Mammary epithelial cell (primary cell): ENCODE results near the gene PABPN1.

Source experiments
- EZH2 ChIP-seq: IDR thresholded peaks from 2 replicates; pipeline ENCODE4 v1.6.1; 2012; ENCODE audit warnings: low read length, inconsistent platforms, borderline replicate concordance
- TF ChIP-seq, protein P1 (sequence below), 2 donors: IDR thresholded peaks in 1 of 2; conservative IDR thresholded peaks in 1 of 2; 2 replicates each; pipeline ENCODE4 v1.5.1; 2011 to 2012; ENCODE audit warnings: inconsistent platforms in 2 of 2, low read length in 2 of 2, mild to moderate bottlenecking in 2 of 2, control low read depth in 1 of 2, low read depth in 1 of 2; ENCODE audit not compliant: insufficient read depth in 1 of 2; ENCODE audit errors: extremely low read depth in 1 of 2

GRCh38 chr14:23302290-23303225, 18.7 kb upstream of the PABPN1 start, which contains the start of gene PPP1R3E:
- TF ChIP-seq, protein P1, sequence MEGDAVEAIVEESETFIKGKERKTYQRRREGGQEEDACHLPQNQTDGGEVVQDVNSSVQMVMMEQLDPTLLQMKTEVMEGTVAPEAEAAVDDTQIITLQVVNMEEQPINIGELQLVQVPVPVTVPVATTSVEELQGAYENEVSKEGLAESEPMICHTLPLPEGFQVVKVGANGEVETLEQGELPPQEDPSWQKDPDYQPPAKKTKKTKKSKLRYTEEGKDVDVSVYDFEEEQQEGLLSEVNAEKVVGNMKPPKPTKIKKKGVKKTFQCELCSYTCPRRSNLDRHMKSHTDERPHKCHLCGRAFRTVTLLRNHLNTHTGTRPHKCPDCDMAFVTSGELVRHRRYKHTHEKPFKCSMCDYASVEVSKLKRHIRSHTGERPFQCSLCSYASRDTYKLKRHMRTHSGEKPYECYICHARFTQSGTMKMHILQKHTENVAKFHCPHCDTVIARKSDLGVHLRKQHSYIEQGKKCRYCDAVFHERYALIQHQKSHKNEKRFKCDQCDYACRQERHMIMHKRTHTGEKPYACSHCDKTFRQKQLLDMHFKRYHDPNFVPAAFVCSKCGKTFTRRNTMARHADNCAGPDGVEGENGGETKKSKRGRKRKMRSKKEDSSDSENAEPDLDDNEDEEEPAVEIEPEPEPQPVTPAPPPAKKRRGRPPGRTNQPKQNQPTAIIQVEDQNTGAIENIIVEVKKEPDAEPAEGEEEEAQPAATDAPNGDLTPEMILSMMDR (conservative IDR thresholded peaks at IDR 0.05 in 1 of 2, IDR thresholded peaks at IDR 0.05 in 1 of 2; ENCODE audit: extremely low read depth in 1 of 2, insufficient read depth in 1 of 2, low read depth in 1 of 2, low read length in 2 of 2), result no peak
- TF ChIP-seq EZH2, result no peak
